LNCaP clone FGC (cell line): ENCODE data around the gene FAM199X.

ENCODE experiments used
- DNase-seq: peaks from one replicate; pipeline ENCODE4 v3.0.0-alpha.2; 2011; ENCODE audit warnings: low read depth
- H3K4me3 ChIP-seq: 2 replicates; pipeline ENCODE4 v1.5.1; 2011; ENCODE audit warnings: mild to moderate bottlenecking, low read depth, low read length, control low read depth
- CTCF ChIP-seq: IDR thresholded peaks from 2 replicates; pipeline ENCODE4 v1.5.1; 2012; ENCODE audit warnings: mild to moderate bottlenecking; ENCODE audit not compliant: control insufficient read depth, insufficient read depth; ENCODE audit errors: extremely low read depth

Gene FAM199X

DNA sequence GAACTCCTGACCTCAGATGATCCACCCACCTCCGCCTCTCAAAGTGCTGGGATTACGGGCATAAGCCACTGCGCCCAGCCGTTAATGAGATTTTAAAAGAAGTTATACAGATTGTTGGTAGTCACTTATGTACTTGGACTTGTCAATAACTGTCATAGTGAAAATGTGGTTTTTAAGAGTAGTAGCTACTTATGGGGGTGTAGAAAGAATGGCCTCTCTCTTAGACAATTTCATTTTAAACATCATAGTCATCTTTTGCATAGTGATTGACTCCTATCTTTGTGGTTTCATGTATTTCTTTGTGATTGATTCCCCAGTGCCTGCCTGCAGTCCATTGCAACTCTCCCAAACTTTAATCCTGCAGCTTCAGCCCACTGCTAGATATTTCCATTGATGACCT lies 17.4 kb downstream of the FAM199X start:
- no peak for TF ChIP-seq CTCF
- no peak overlapping the region for H3K4me3 ChIP-seq
- DNase-seq, result no peak

GRCh38 chrX:104187931-104188330 lies 21.7 kb downstream of the FAM199X start:
- H3K4me3 ChIP-seq, result no peak overlapping the region
- no peak for DNase-seq
- no peak for TF ChIP-seq CTCF

GRCh38 chrX:104189837-104190236 lies 23.6 kb downstream of the FAM199X start:
- no peak for TF ChIP-seq CTCF
- no peak for DNase-seq
- H3K4me3 ChIP-seq, result no peak overlapping the region

DNA sequence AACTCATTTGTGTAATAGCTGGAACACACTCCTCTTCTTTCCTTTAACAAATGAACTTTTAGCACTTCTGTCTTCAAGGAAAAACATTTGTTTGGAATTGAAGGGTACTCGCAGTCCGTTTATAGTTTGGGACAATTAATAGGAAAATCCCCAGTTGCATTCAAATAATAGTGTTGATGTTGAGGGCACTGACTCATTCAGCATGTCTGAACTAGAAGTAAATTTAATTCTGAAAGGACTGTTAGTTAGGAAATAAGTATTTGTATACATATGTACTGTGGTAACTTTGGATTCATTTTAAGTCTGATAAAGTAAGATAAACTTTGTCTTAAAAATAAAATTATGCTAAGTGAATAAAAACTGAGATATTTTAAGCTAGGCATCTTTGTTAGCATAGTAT lies 27.2 kb downstream of the FAM199X start:
- no peak overlapping the region for H3K4me3 ChIP-seq
- no peak for DNase-seq
- TF ChIP-seq CTCF, result no peak

DNA sequence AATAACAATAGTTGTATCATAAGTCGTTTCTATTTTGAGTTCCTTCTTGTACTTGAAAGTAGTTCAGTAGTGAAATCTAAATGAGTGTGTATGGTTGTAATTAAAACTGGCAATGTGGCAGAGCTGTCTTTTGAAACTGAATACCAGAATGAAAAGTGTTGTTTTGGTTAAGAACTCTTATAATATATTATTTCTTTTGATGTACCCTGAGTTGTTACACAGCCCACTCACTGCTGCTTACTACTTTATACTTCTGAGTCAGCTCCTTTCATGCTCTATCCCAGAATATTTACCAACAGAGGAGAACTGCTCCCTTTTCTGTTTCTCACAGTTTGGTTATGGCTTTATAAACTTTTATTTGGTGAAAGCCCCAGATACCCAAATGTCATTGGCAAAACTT lies 28.8 kb downstream of the FAM199X start:
- DNase-seq, result no peak
- H3K4me3 ChIP-seq, result no peak overlapping the region
- no peak for TF ChIP-seq CTCF

GRCh38 chrX:104195489-104196084 lies 29.3 kb downstream of the FAM199X start:
- H3K4me3 ChIP-seq, result no peak overlapping the region
- peak; percentile 42 for TF ChIP-seq CTCF
- DNase-seq, result no peak

DNA sequence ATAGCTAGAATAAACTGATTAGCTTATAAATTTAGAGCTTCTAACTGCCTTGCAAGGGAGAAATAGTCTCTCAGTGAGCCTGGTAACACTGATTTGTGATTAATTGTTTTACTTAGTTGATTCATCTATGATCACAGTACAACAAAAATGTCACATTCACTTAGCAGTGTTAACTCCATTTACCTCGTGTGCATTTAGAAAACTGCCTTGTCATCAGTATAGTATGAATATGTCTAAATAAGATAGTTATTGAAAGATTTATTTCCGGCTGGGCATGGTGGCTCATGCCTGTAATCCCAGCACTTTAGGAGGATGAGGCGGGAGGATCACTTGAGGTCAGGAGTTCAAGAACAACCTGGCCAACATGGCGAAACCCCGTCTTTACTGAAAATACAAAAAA lies 39.3 kb downstream of the FAM199X start:
- H3K4me3 ChIP-seq, result no peak overlapping the region
- no peak for TF ChIP-seq CTCF
- no peak for DNase-seq
